MM.1S (cell line): Measurements from ENCODE around the gene ZNF337.
"Not testable (repeated sequence)": the region's sequence is repeated elsewhere in the genome, so short reads cannot be mapped to it uniquely, and the experiment has no call there.

Source experiments
- DNase-seq: peaks from one replicate; pipeline ENCODE4 v3.0.0-alpha.2; 2015
- H2AFZ ChIP-seq: fragments of 300-600 bp; sonication (generic); 2 replicates; pipeline ENCODE4 v1.6.0; 2016; ENCODE audit warnings: antibody characterized with exemption, low read length
- H3F3A ChIP-seq: fragments of 300-600 bp; sonication (generic); 2 replicates; pipeline ENCODE4 v1.6.1; 2016; ENCODE audit warnings: mild to moderate bottlenecking, antibody characterized with exemption, low read length, moderate library complexity, mixed read lengths; ENCODE audit not compliant: insufficient read depth
- H3K27ac ChIP-seq: fragments of 300-600 bp; sonication (generic); 2 replicates; pipeline ENCODE4 v1.5.1; 2016; ENCODE audit warnings: mild to moderate bottlenecking, low read length
- H3K27me3 ChIP-seq: fragments of 300-600 bp; sonication (generic); replicated peaks from 2 replicates; pipeline ENCODE4 v1.6.0; 2016; ENCODE audit warnings: low read length; ENCODE audit not compliant: insufficient read depth
- H3K36me3 ChIP-seq: fragments of 300-600 bp; sonication (generic); replicated peaks from 2 replicates; pipeline ENCODE4 v1.6.1; 2016; ENCODE audit warnings: mild to moderate bottlenecking, low read length, mixed read lengths; ENCODE audit not compliant: insufficient read depth
- H3K4me1 ChIP-seq: fragments of 300-600 bp; sonication (generic); 2 replicates; pipeline ENCODE4 v1.6.1; 2016; ENCODE audit warnings: low read length, mixed read lengths
- H3K4me2 ChIP-seq: fragments of 300-600 bp; sonication (generic); 2 replicates; pipeline ENCODE4 v1.6.0; 2016; ENCODE audit warnings: low read depth, low read length
- H3K4me3 ChIP-seq: fragments of 300-600 bp; sonication (generic); 2 replicates; pipeline ENCODE4 v1.5.1; 2016; ENCODE audit warnings: low read length, mixed read lengths
- H3K79me2 ChIP-seq: fragments of 300-600 bp; sonication (generic); 2 replicates; pipeline ENCODE4 v1.6.1; 2016; ENCODE audit warnings: mixed run types, low read length, mixed read lengths
- H3K9ac ChIP-seq: fragments of 300-600 bp; sonication (generic); 2 replicates; pipeline ENCODE4 v1.6.1; 2016; ENCODE audit warnings: low read length, mixed read lengths
- H3K9me2 ChIP-seq: fragments of 300-600 bp; sonication (generic); replicated peaks from 2 replicates; pipeline ENCODE4 v1.6.1; 2016; ENCODE audit warnings: mild to moderate bottlenecking, low read length, mixed read lengths; ENCODE audit not compliant: insufficient read depth
- H3K9me3 ChIP-seq: fragments of 300-600 bp; sonication (generic); replicated peaks from 2 replicates; pipeline ENCODE4 v1.6.1; 2016; ENCODE audit warnings: mild to moderate bottlenecking, low read length, mixed read lengths; ENCODE audit not compliant: insufficient read depth
- H4K20me1 ChIP-seq: fragments of 300-600 bp; sonication (generic); 2 replicates; pipeline ENCODE4 v1.6.1; 2016; ENCODE audit warnings: mild to moderate bottlenecking, low read length, moderate library complexity, mixed read lengths; ENCODE audit not compliant: insufficient read depth
- CTCF ChIP-seq: fragments of 300-600 bp; sonication (generic); IDR thresholded peaks from 2 replicates; pipeline ENCODE4 v1.5.1; 2016; ENCODE audit warnings: antibody characterized with exemption, low read length, mixed read lengths
- EZH2 ChIP-seq: fragments of 300-600 bp; sonication (generic); optimal IDR thresholded peaks from 2 replicates; pipeline ENCODE3; 2017; ENCODE audit warnings: low read depth, mild to moderate bottlenecking, antibody characterized with exemption, low read length, mixed read lengths
- EZH2phosphoT487 ChIP-seq: fragments of 300-600 bp; sonication (generic); IDR thresholded peaks from 2 replicates; pipeline ENCODE4 v1.6.1; 2018; ENCODE audit warnings: antibody characterized with exemption, low read length

The ZNF337 gene

GRCh38 chr20:25685276-25686080 lies 11.2 kb downstream of the ZNF337 start:
- H3K4me3 ChIP-seq: no peak overlapping the region
- peak overlapping the region; percentile 22 for H3K9ac ChIP-seq
- no peaks in the 10 kb centered on the region for H3K79me2 ChIP-seq
- H3K27ac ChIP-seq: peak overlapping the region; percentile 81
- TF ChIP-seq EZH2phosphoT487 (no peak), EZH2 (no peak), CTCF (peak; percentile 37)
- H3K9me3 ChIP-seq: no peaks in the 10 kb centered on the region
- H2AFZ ChIP-seq: no peak overlapping the region
- peak overlapping the region; percentile 39 for H3K4me2 ChIP-seq
- peaks cover 24% of the 10 kb centered on the region for H3F3A ChIP-seq
- peaks cover 28% of the 10 kb centered on the region for H3K4me1 ChIP-seq
- no peaks in the 10 kb centered on the region for H3K27me3 ChIP-seq
- DNase-seq: peak; percentile 65
- no peaks in the 10 kb centered on the region for H3K36me3 ChIP-seq
- H3K9me2 ChIP-seq: no peaks in the 10 kb centered on the region
- H4K20me1 ChIP-seq: no peaks in the 10 kb centered on the region

DNA sequence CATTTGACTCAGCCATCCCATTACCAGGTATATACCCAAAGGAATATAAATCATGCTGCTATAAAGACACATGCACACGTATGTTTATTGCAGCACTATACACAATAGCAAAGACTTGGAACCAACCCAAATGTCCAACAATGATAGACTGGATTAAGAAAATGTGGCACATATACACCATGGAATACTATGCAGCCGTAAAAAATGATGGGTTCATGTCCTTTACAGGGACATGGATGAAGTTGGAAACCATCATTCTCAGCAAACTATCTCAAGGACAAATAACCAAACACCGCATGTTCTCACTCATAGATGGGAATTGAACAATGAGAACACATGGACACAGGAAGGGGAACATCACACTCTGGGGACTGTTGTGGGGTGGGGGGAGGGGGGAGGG lies 12.8 kb downstream of the ZNF337 start:
- H3K4me3 ChIP-seq, H3K9me2 ChIP-seq, DNase-seq, H3K36me3 ChIP-seq, H2AFZ ChIP-seq, H3K4me2 ChIP-seq, H3K27me3 ChIP-seq, H3K27ac ChIP-seq, H3K79me2 ChIP-seq, H4K20me1 ChIP-seq, H3K9me3 ChIP-seq, H3K9ac ChIP-seq: not testable (repeated sequence)
- peaks cover 24% of the 10 kb centered on the region for H3F3A ChIP-seq
- H3K4me1 ChIP-seq: peaks cover 28% of the 10 kb centered on the region

GRCh38 chr20:25683050-25683449 lies 13.6 kb downstream of the ZNF337 start:
- peak overlapping the region; percentile 42 for H3K4me2 ChIP-seq

More at GRCh38 chr20:25683050-25683449, 13.6 kb downstream of the ZNF337 start:
- no peak overlapping the region for H3K9ac ChIP-seq
- H3K27ac ChIP-seq: peak overlapping the region; percentile 66
- no peaks in the 10 kb centered on the region for H4K20me1 ChIP-seq
- peaks cover 28% of the 10 kb centered on the region for H3K4me1 ChIP-seq
- H3K9me2 ChIP-seq: no peaks in the 10 kb centered on the region
- no peaks in the 10 kb centered on the region for H3K27me3 ChIP-seq
- no peaks in the 10 kb centered on the region for H3K9me3 ChIP-seq
- 0 out of 2 replicates have a peak, but pooled peaks cover 2% of the 10 kb centered on the region for H3K36me3 ChIP-seq
- peaks cover 24% of the 10 kb centered on the region for H3F3A ChIP-seq
- DNase-seq: no peak
- no peak overlapping the region for H3K4me3 ChIP-seq
- TF ChIP-seq EZH2phosphoT487: no peak
- no peak for TF ChIP-seq CTCF
- H2AFZ ChIP-seq: no peak overlapping the region
- no peaks in the 10 kb centered on the region for H3K79me2 ChIP-seq
